Parathyroid adenoma (tissue), 2 donors: ENCODE results near the gene MSI2.

Source experiments
- H2AFZ ChIP-seq: fragments of 300-600 bp; sonication (generic); one replicate; pipeline ENCODE4 v1.7.0; 2017; ENCODE audit warnings: antibody characterized with exemption, mild to moderate bottlenecking
- H3K27ac ChIP-seq: fragments of 300-600 bp; sonication (generic); one replicate; pipeline ENCODE4 v1.7.0; 2017
- H3K27me3 ChIP-seq: fragments of 300-600 bp; sonication (generic); one replicate; pipeline ENCODE4 v1.7.0; 2017; ENCODE audit warnings: low read length; ENCODE audit not compliant: control insufficient read depth, insufficient read depth
- H3K36me3 ChIP-seq: fragments of 300-600 bp; sonication (generic); one replicate; pipeline ENCODE4 v1.7.0; 2017; ENCODE audit warnings: low read length; ENCODE audit not compliant: control insufficient read depth, insufficient read depth
- H3K4me1 ChIP-seq: fragments of 300-600 bp; sonication (generic); one replicate; pipeline ENCODE4 v1.7.0; 2017; ENCODE audit warnings: control low read depth
- H3K4me2 ChIP-seq: fragments of 300-600 bp; sonication (generic); one replicate; pipeline ENCODE4 v1.7.0; 2017; ENCODE audit warnings: low read length
- H3K4me3 ChIP-seq: fragments of 300-600 bp; sonication (generic); one replicate; pipeline ENCODE4 v1.7.0; 2017; ENCODE audit warnings: low read depth, low read length
- H3K79me2 ChIP-seq: fragments of 300-600 bp; sonication (generic); one replicate; pipeline ENCODE4 v1.7.0; 2017; ENCODE audit warnings: control low read depth
- H3K9ac ChIP-seq: fragments of 300-600 bp; sonication (generic); one replicate; pipeline ENCODE4 v1.7.0; 2017; ENCODE audit warnings: mild to moderate bottlenecking
- H3K9me3 ChIP-seq: fragments of 300-600 bp; sonication (generic); one replicate; pipeline ENCODE4 v1.7.0; 2017; ENCODE audit warnings: low read length; ENCODE audit not compliant: control insufficient read depth
- TF ChIP-seq, protein P1 (sequence below): fragments of 300-600 bp; sonication (generic); IDR thresholded peaks from one replicate; pipeline ENCODE4 v1.7.0; 2017; ENCODE audit warnings: antibody characterized with exemption, mild to moderate bottlenecking
- donor health status: primary hyperparathyroidism.

MSI2 gene

DNA sequence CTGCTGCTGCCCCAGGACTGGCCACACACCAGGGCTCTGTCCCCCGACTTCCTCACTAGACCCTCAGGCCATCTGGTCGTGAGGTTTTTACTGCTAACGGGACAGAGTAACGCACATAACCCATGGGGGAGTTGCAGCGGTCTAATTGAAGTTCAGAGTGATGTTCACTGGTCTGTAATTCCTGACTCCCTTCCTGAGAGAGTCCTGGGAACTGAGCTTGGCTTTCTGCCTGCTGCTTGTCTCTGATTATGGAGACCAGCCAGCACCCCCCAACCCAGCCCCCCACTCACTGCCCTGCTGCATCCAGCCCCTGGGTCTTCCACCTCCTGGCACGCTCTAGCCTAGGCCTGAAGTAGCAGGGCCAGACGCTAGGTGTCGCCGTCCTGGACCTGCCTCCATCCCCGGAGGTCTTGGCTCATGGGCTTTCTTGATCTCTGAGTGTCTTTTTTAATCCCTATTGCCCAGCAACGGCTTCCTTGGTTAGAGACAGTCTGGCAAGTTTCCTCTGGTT is 295.8 kb downstream of the MSI2 start:
- peaks cover 79% of the 10 kb centered on the region for H3K4me1 ChIP-seq
- peak overlapping the region; percentile 98 for H3K27ac ChIP-seq
- H3K36me3 ChIP-seq = no peaks in the 10 kb centered on the region
- peaks cover 42% of the 10 kb centered on the region for H3K79me2 ChIP-seq
- H3K4me2 ChIP-seq = no peak overlapping the region
- H2AFZ ChIP-seq = no peak overlapping the region
- no peaks in the 10 kb centered on the region for H3K27me3 ChIP-seq
- no peak overlapping the region for H3K9ac ChIP-seq
- H3K9me3 ChIP-seq = no peaks in the 10 kb centered on the region
- H3K4me3 ChIP-seq = no peak overlapping the region
- TF ChIP-seq, protein P1, sequence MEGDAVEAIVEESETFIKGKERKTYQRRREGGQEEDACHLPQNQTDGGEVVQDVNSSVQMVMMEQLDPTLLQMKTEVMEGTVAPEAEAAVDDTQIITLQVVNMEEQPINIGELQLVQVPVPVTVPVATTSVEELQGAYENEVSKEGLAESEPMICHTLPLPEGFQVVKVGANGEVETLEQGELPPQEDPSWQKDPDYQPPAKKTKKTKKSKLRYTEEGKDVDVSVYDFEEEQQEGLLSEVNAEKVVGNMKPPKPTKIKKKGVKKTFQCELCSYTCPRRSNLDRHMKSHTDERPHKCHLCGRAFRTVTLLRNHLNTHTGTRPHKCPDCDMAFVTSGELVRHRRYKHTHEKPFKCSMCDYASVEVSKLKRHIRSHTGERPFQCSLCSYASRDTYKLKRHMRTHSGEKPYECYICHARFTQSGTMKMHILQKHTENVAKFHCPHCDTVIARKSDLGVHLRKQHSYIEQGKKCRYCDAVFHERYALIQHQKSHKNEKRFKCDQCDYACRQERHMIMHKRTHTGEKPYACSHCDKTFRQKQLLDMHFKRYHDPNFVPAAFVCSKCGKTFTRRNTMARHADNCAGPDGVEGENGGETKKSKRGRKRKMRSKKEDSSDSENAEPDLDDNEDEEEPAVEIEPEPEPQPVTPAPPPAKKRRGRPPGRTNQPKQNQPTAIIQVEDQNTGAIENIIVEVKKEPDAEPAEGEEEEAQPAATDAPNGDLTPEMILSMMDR = peak; percentile 78

DNA sequence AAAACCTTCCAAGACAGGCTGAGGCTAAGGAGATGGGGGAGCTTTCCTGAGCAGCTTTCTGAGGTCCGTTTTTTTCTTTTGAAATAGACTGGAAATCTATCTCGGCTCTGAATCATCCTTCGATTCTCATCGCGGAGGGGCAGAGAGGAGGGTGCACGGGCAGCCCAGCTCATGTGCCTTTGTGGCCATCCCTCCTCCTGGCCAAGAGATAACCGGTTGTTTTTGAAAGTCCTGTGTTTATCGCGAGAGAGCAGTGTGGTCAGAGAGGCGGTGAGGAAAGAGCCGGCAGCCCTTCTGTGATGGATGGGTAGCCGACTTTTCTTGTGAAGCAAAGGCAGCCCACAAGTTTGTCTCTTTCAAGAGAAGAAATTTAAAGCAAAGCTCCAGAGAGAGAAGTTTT is 297.2 kb downstream of the MSI2 start:
- Histone ChIP-seq H3K27ac (peak overlapping the region; percentile 98), H2AFZ (no peak overlapping the region), H3K9me3 (no peaks in the 10 kb centered on the region), H3K79me2 (peaks cover 31% of the 10 kb centered on the region), H3K4me1 (peaks cover 84% of the 10 kb centered on the region), H3K27me3 (no peaks in the 10 kb centered on the region), H3K4me3 (peak overlapping the region; percentile 11), H3K9ac (no peak overlapping the region), H3K36me3 (no peaks in the 10 kb centered on the region), H3K4me2 (peak overlapping the region; percentile 18)
- TF ChIP-seq, protein P1 = no peak

DNA sequence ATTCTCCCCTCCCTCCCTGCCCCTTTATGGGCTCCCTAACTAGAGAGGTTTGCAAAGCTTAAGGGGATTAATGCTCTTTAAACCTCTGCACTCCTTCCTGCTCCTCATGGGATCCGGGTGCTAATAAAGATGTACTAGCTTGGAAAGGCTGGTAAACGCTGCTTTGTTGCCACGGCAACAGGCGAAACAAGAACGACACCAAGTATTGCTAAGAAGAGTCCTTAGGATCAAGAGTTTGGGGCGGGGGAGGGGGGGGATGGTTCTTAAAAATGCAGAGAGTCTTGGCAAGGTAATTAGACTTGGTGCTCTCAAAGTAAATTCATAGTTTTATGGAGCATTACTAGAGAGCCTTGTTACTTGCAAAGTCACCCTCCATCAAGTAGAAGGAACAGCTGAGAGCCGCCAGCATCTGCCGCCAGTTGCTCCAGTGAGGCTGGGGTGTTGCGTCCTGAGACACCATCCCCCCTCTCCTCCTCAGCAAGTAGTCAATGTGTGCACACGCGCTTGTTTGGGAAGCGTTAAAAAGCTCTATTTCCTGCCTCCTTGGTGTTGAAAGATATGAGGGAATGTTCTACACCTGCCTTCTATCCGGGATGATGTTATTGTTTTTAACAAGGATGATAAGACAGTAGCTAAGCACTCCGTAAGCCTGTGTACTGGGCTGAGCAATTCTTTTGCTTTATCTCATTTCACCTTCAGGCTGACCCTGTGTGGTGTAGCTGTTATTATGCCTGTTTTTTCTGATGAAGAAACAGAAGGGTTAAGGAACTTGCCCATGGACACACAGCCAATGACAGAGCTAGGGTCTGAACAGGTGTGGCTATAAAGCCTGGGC is 297.9 kb downstream of the MSI2 start:
- peak overlapping the region; percentile 98 for H3K27ac ChIP-seq
- H3K4me2 ChIP-seq = peak overlapping the region; percentile 39
- H3K4me3 ChIP-seq = no peak overlapping the region
- TF ChIP-seq, protein P1 = no peak
- no peak overlapping the region for H2AFZ ChIP-seq
- no peaks in the 10 kb centered on the region for H3K9me3 ChIP-seq
- H3K4me1 ChIP-seq = peaks cover 86% of the 10 kb centered on the region
- H3K36me3 ChIP-seq = no peaks in the 10 kb centered on the region
- H3K79me2 ChIP-seq = peaks cover 30% of the 10 kb centered on the region
- H3K27me3 ChIP-seq = no peaks in the 10 kb centered on the region
- H3K9ac ChIP-seq = no peak overlapping the region

DNA sequence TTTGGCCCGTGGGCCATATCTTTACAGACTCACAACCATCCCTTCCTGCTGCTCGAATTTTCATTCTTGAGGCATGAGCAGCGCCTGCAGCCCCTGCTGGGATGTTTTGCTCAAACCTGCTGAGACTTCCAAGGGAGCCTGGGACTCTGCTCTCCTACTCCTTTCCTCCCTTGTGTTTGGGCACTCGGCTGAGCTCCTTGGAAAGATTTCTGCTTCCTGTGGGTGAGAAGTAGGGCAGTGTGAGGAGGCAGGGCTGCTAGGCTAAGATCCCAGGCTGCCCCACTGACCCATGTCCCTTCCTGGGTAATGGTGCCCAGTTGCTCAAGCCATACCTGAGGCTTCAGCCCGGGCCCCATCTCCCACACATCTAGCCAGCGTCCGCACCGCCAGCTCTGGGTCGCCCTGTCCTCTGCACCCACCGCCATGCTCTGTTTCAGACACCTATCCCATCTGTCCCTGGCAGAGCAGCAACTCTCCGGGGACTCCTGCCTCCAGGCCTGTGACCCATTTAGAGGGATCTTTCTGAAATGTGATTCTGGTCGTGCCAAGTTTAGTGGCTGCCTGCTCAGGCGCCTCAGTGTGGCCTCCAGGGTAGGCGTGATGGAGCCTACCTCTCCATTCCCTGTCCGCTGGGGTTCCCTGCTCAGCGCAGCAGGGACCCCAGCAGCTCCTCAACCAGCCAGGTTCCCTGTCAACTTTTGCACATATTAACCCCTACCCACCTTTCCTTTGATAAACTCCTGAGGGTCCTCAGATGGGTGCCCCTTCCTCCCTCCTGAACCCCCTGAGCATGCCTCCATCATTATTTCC is 298.7 kb downstream of the MSI2 start:
- no peak overlapping the region for H2AFZ ChIP-seq
- H3K36me3 ChIP-seq = no peaks in the 10 kb centered on the region
- TF ChIP-seq, protein P1 = no peak
- no peak overlapping the region for H3K9ac ChIP-seq
- no peaks in the 10 kb centered on the region for H3K27me3 ChIP-seq
- H3K4me3 ChIP-seq = no peak overlapping the region
- no peaks in the 10 kb centered on the region for H3K9me3 ChIP-seq
- peak overlapping the region; percentile 39 for H3K4me2 ChIP-seq
- peaks cover 29% of the 10 kb centered on the region for H3K79me2 ChIP-seq
- peaks cover 80% of the 10 kb centered on the region for H3K4me1 ChIP-seq
- peak overlapping the region; percentile 98 for H3K27ac ChIP-seq
